Lower leg skin (tissue), 4 donors: ENCODE results near the gene COPZ1. TPM values are rescaled to one million over a fixed set of nuclear protein-coding genes. Genes with fewer than 3 reads are reported as not detected.
A peak's percentile ranks its signal among the peaks of the same experiment; 100 is the strongest.
"Not testable (repeated sequence)": the region's sequence is repeated elsewhere in the genome, so short reads cannot be mapped to it uniquely, and the experiment has no call there.

Source experiments
- DNase-seq, 2 donors: peaks; one replicate each; pipeline ENCODE4 v3.0.0-alpha.2; 2019; ENCODE audit warnings: low spot score in 2 of 2
- H3K4me3 ChIP-seq: fragments of 200-600 bp; sonication (generic); 2 replicates; pipeline ENCODE4 v1.5.1; 2017; ENCODE audit warnings: mild to moderate bottlenecking, low read depth; ENCODE audit not compliant: poor library complexity, severe bottlenecking
- CTCF ChIP-seq, 3 donors: fragments of 450-650 bp; IDR thresholded peaks; one replicate each; pipeline ENCODE4 v1.5.1; 2016; ENCODE audit warnings: antibody characterized with exemption in 3 of 3, mild to moderate bottlenecking in 3 of 3, moderate library complexity in 2 of 3
- POLR2A ChIP-seq, 2 donors: fragments of 450-650 bp; IDR thresholded peaks; one replicate each; pipeline ENCODE4 v1.6.1; 2016 to 2017; ENCODE audit warnings: antibody characterized with exemption in 2 of 2, mild to moderate bottlenecking in 1 of 2, moderate library complexity in 1 of 2
- WGBS, 2 donors: methylation state at CpG; one replicate each; pipeline ENCODE4 v1.1.5; 2018; 5-methylcytosine and 5-hydroxymethylcytosine counted together
- intact Hi-C: fragments of 100-400 bp; cut with DNase I; formaldehyde crosslinking; loops from one replicate; pipeline ENCODE4 v1.15.0; 2023; ENCODE audit warnings: low total_unique reads
- total RNA-seq, 4 donors: library from RNA; depleted of rRNA; stranded (reverse); fragments of >200 nt; gene quantifications; one replicate each; pipeline ENCODE4 v1.1.0, GENCODE V29; 2016

COPZ1 gene
- total RNA-seq, 4 donors from 2014 or later: 55.6 to 86.5 (median 69.4) TPM

GRCh38 chr12:54306925-54307741 is 17.8 kb upstream of the COPZ1 start:
- WGBS, 2 donors: 48 to 53% methylated on average over 8 of the region's 8 CpGs
- no peak for TF ChIP-seq POLR2A (IDR thresholded peaks at IDR 0.05)
- no peak for TF ChIP-seq CTCF (IDR thresholded peaks at IDR 0.05)
- DNase-seq: peak; percentile 79 to 94
- H3K4me3 ChIP-seq: no peak overlapping the region
- intact Hi-C loops: no loop called here

GRCh38 chr12:54311051-54311450 is 13.9 kb upstream of the COPZ1 start:
- TF ChIP-seq POLR2A (IDR thresholded peaks at IDR 0.05) (no peak), CTCF (IDR thresholded peaks at IDR 0.05) (no peak)
- 56 to 70% methylated on average over 2 of the region's 2 CpGs for WGBS, 2 donors
- no peak overlapping the region for H3K4me3 ChIP-seq
- DNase-seq: no peak
- intact Hi-C loops: no loop called here

GRCh38 chr12:54312309-54312708 is 12.6 kb upstream of the COPZ1 start:
- intact Hi-C loops, H3K4me3 ChIP-seq, DNase-seq: not testable (repeated sequence)
- WGBS, 2 donors: 87 to 93% methylated on average over 7 of the region's 7 CpGs

- WGBS, 2 donors: 90 to 92% methylated on average over 5 of the region's 5 CpGs
Observed at GRCh38 chr12:54321363-54321762, 3.6 kb upstream of the COPZ1 start.

GRCh38 chr12:54325442-54326109 is 645 bp downstream of the COPZ1 start:
- 39% methylated on average over 22 of the region's 22 CpGs for WGBS, 2 donors
- H3K4me3 ChIP-seq: peak overlapping the region; percentile 59
- intact Hi-C loops, DNase-seq: not testable (repeated sequence)

More at GRCh38 chr12:54321363-54321762, 3.6 kb upstream of the COPZ1 start:
- H3K4me3 ChIP-seq: no peak overlapping the region
- no peak for DNase-seq
- intact Hi-C loops: no loop called here
- TF ChIP-seq POLR2A (IDR thresholded peaks at IDR 0.05) (no peak), CTCF (IDR thresholded peaks at IDR 0.05) (no peak)

- TF ChIP-seq CTCF (IDR thresholded peaks at IDR 0.05): no peak
- no peak for TF ChIP-seq POLR2A (IDR thresholded peaks at IDR 0.05)
- H3K4me3 ChIP-seq: no peak overlapping the region
- WGBS, 2 donors: 84% methylated on average over 6 of the region's 6 CpGs
- DNase-seq: no peak
- intact Hi-C loops: no loop called here
Observed at GRCh38 chr12:54328595-54329337, 3.8 kb downstream of the COPZ1 start.
